ENCODE data around the gene EMILIN1.
"Not testable (repeated sequence)": the region's sequence is repeated elsewhere in the genome, so short reads cannot be mapped to it uniquely, and the experiment has no call there.

Gene EMILIN1

GRCh38 chr2:27074738-27075565 lies 3.5 kb upstream of the EMILIN1 start:
- Histone ChIP-seq H3K18ac (ENCODE audit: low read depth in 1 of 2, low read length in 2 of 2) (peak overlapping the region; percentile 58 to 75), H3K4me2 (ENCODE audit: low read length, poor library complexity, severe bottlenecking) (no peak overlapping the region), H3K79me1 (replicated peaks; ENCODE audit: low read length, poor library complexity, severe bottlenecking) (no peaks in the 10 kb centered on the region), H2BK12ac (ENCODE audit: low read length in 2 of 2) (peak overlapping the region; percentile 28 to 95), H2AK5ac (ENCODE audit: low read length, severe bottlenecking) (no peak overlapping the region), H3K4me3 (ENCODE audit: insufficient read depth in 1 of 2, low read depth in 1 of 2, low read length in 2 of 2) (no peak overlapping the region), H3K9me3 (ENCODE audit: control insufficient read depth, low read length) (no peaks in the 10 kb centered on the region), H3K23ac (ENCODE audit: low read length in 2 of 2) (no peak overlapping the region), H4K8ac (ENCODE audit: low read length) (peak overlapping the region; percentile 53), H3K27ac (ENCODE audit: low read length, poor library complexity, severe bottlenecking) (no peak overlapping the region), H4K91ac (ENCODE audit: low read length) (peak overlapping the region; percentile 80), H3K14ac (ENCODE audit: low read length in 2 of 2) (no peak overlapping the region), H2AFZ (ENCODE audit: low read depth, low read length) (no peak overlapping the region), H2BK5ac (ENCODE audit: low read depth, low read length, poor library complexity, severe bottlenecking) (no peak overlapping the region), H3K27me3 (ENCODE audit: control insufficient read depth in 1 of 2, insufficient read depth in 1 of 2, low read length in 2 of 2) (no peaks in the 10 kb centered on the region), H3K4ac (ENCODE audit: low read depth in 1 of 2, low read length in 2 of 2) (peak overlapping the region; percentile 79 to 84), H3K36me3 (ENCODE audit: control insufficient read depth in 1 of 2, insufficient read depth in 2 of 2, low read depth in 1 of 2, low read length in 2 of 2) (peaks cover under 1 to 6% of the 10 kb centered on the region in 2 experiments), H3K9ac (ENCODE audit: low read length) (no peak overlapping the region), H2BK15ac (ENCODE audit: low read depth, poor library complexity, severe bottlenecking) (peak overlapping the region; percentile 73), H3K4me1 (ENCODE audit: control insufficient read depth, insufficient read depth, low read depth, low read length) (peaks cover 17% of the 10 kb centered on the region), H2BK120ac (ENCODE audit: low read depth, low read length) (peak overlapping the region; percentile 39)
- 54% methylated on average over 4 of the region's 4 CpGs for WGBS
- DNase-seq: peak; percentile 74

GRCh38 chr2:27075566-27075871 lies 2.9 kb upstream of the EMILIN1 start:
- Histone ChIP-seq H3K18ac (ENCODE audit: low read depth in 1 of 2, low read length in 2 of 2) (peak overlapping the region in 1 of 2 experiments; percentile 70), H3K4me1 (ENCODE audit: control insufficient read depth, insufficient read depth, low read depth, low read length) (peaks cover 19% of the 10 kb centered on the region), H2BK12ac (ENCODE audit: low read length in 2 of 2) (peak overlapping the region; percentile 8 to 86), H2BK120ac (ENCODE audit: low read depth, low read length) (peak overlapping the region; percentile 39)
- not testable (repeated sequence) for H3K9ac ChIP-seq (ENCODE audit: low read length); DNase-seq; H3K27ac ChIP-seq (ENCODE audit: low read length, poor library complexity, severe bottlenecking); H2BK15ac ChIP-seq (ENCODE audit: low read depth, poor library complexity, severe bottlenecking); H3K27me3 ChIP-seq (ENCODE audit: control insufficient read depth in 1 of 2, insufficient read depth in 1 of 2, low read length in 2 of 2); H2AK5ac ChIP-seq (ENCODE audit: low read length, severe bottlenecking); H4K91ac ChIP-seq (ENCODE audit: low read length); H3K14ac ChIP-seq (ENCODE audit: low read length in 2 of 2); H2AFZ ChIP-seq (ENCODE audit: low read depth, low read length); H3K9me3 ChIP-seq (ENCODE audit: control insufficient read depth, low read length); H3K4me3 ChIP-seq (ENCODE audit: insufficient read depth in 1 of 2, low read depth in 1 of 2, low read length in 2 of 2); H3K4me2 ChIP-seq (ENCODE audit: low read length, poor library complexity, severe bottlenecking); H4K8ac ChIP-seq (ENCODE audit: low read length); H3K79me1 ChIP-seq (replicated peaks; ENCODE audit: low read length, poor library complexity, severe bottlenecking); H3K4ac ChIP-seq (ENCODE audit: low read depth in 1 of 2, low read length in 2 of 2); H3K36me3 ChIP-seq (ENCODE audit: control insufficient read depth in 1 of 2, insufficient read depth in 2 of 2, low read depth in 1 of 2, low read length in 2 of 2); H2BK5ac ChIP-seq (ENCODE audit: low read depth, low read length, poor library complexity, severe bottlenecking); H3K23ac ChIP-seq (ENCODE audit: low read length in 2 of 2)
- WGBS: 77% methylated on average over 6 of the region's 6 CpGs

GRCh38 chr2:27076323-27076722 lies 2.1 kb upstream of the EMILIN1 start:
- DNase-seq: no peak
- H4K91ac ChIP-seq (ENCODE audit: low read length): peak overlapping the region; percentile 70
- no peak overlapping the region for H3K27ac ChIP-seq (ENCODE audit: low read length, poor library complexity, severe bottlenecking)
- no peak overlapping the region for H3K14ac ChIP-seq (ENCODE audit: low read length in 2 of 2)
- H3K4me1 ChIP-seq (ENCODE audit: control insufficient read depth, insufficient read depth, low read depth, low read length): peaks cover 24% of the 10 kb centered on the region
- H3K36me3 ChIP-seq (ENCODE audit: control insufficient read depth in 1 of 2, insufficient read depth in 2 of 2, low read depth in 1 of 2, low read length in 2 of 2): peaks cover 0 to under 1% of the 10 kb centered on the region in 2 experiments
- no peak overlapping the region for H3K9ac ChIP-seq (ENCODE audit: low read length)
- H3K4me2 ChIP-seq (ENCODE audit: low read length, poor library complexity, severe bottlenecking): no peak overlapping the region
- H3K9me3 ChIP-seq (ENCODE audit: control insufficient read depth, low read length): no peaks in the 10 kb centered on the region
- H2BK5ac ChIP-seq (ENCODE audit: low read depth, low read length, poor library complexity, severe bottlenecking): no peak overlapping the region
- H3K4me3 ChIP-seq (ENCODE audit: insufficient read depth in 1 of 2, low read depth in 1 of 2, low read length in 2 of 2): no peak overlapping the region
- H4K8ac ChIP-seq (ENCODE audit: low read length): no peak overlapping the region
- H2AK5ac ChIP-seq (ENCODE audit: low read length, severe bottlenecking): no peak overlapping the region
- peak overlapping the region; percentile 78 to 86 for H2BK12ac ChIP-seq (ENCODE audit: low read length in 2 of 2)
- no peaks in the 10 kb centered on the region for H3K79me1 ChIP-seq (replicated peaks; ENCODE audit: low read length, poor library complexity, severe bottlenecking)
- no peak overlapping the region for H3K4ac ChIP-seq (ENCODE audit: low read depth in 1 of 2, low read length in 2 of 2)
- peak overlapping the region in 1 of 2 experiments; percentile 70 for H3K18ac ChIP-seq (ENCODE audit: low read depth in 1 of 2, low read length in 2 of 2)
- no peak overlapping the region for H2AFZ ChIP-seq (ENCODE audit: low read depth, low read length)
- H3K23ac ChIP-seq (ENCODE audit: low read length in 2 of 2): no peak overlapping the region
- H3K27me3 ChIP-seq (ENCODE audit: control insufficient read depth in 1 of 2, insufficient read depth in 1 of 2, low read length in 2 of 2): no peaks in the 10 kb centered on the region
- H2BK15ac ChIP-seq (ENCODE audit: low read depth, poor library complexity, severe bottlenecking): peak overlapping the region; percentile 33
- WGBS: 94% methylated on average over 4 of the region's 4 CpGs
- no peak overlapping the region for H2BK120ac ChIP-seq (ENCODE audit: low read depth, low read length)

GRCh38 chr2:27077231-27077630 lies 1.2 kb upstream of the EMILIN1 start:
- Histone ChIP-seq H2BK15ac (ENCODE audit: low read depth, poor library complexity, severe bottlenecking) (peak overlapping the region; percentile 54), H3K36me3 (ENCODE audit: control insufficient read depth in 1 of 2, insufficient read depth in 2 of 2, low read depth in 1 of 2, low read length in 2 of 2) (peaks cover 3 to 10% of the 10 kb centered on the region in 2 experiments), H3K9ac (ENCODE audit: low read length) (no peak overlapping the region), H3K27ac (ENCODE audit: low read length, poor library complexity, severe bottlenecking) (no peak overlapping the region), H3K4me2 (ENCODE audit: low read length, poor library complexity, severe bottlenecking) (no peak overlapping the region), H3K27me3 (ENCODE audit: control insufficient read depth in 1 of 2, insufficient read depth in 1 of 2, low read length in 2 of 2) (no peaks in the 10 kb centered on the region), H3K4me3 (ENCODE audit: insufficient read depth in 1 of 2, low read depth in 1 of 2, low read length in 2 of 2) (no peak overlapping the region), H2AFZ (ENCODE audit: low read depth, low read length) (no peak overlapping the region), H2BK12ac (ENCODE audit: low read length in 2 of 2) (peak overlapping the region; percentile 92 to 98), H3K18ac (ENCODE audit: low read depth in 1 of 2, low read length in 2 of 2) (peak overlapping the region in 1 of 2 experiments; percentile 62), H2AK5ac (ENCODE audit: low read length, severe bottlenecking) (no peak overlapping the region), H4K91ac (ENCODE audit: low read length) (peak overlapping the region; percentile 64), H3K14ac (ENCODE audit: low read length in 2 of 2) (no peak overlapping the region), H3K23ac (ENCODE audit: low read length in 2 of 2) (no peak overlapping the region), H4K8ac (ENCODE audit: low read length) (no peak overlapping the region), H2BK120ac (ENCODE audit: low read depth, low read length) (peak overlapping the region; percentile 54), H3K9me3 (ENCODE audit: control insufficient read depth, low read length) (no peaks in the 10 kb centered on the region), H3K4me1 (ENCODE audit: control insufficient read depth, insufficient read depth, low read depth, low read length) (peaks cover 24% of the 10 kb centered on the region), H2BK5ac (ENCODE audit: low read depth, low read length, poor library complexity, severe bottlenecking) (no peak overlapping the region), H3K4ac (ENCODE audit: low read depth in 1 of 2, low read length in 2 of 2) (peak overlapping the region in 1 of 2 experiments; percentile 54), H3K79me1 (replicated peaks; ENCODE audit: low read length, poor library complexity, severe bottlenecking) (no peaks in the 10 kb centered on the region)
- DNase-seq: no peak
- 95% methylated on average over 7 of the region's 7 CpGs for WGBS

Data from mesenchymal stem cell (in vitro differentiated cells and primary cell).